C4-2B (cell line): ENCODE results near the gene PDLIM1.
"Not testable (repeated sequence)": the region's sequence is repeated elsewhere in the genome, so short reads cannot be mapped to it uniquely, and the experiment has no call there.

ENCODE experiments used
- H3K27ac ChIP-seq: fragments of 450-650 bp; 2 replicates; pipeline ENCODE4 v1.5.1; 2017
- ZFX ChIP-seq: fragments of 450-650 bp; IDR thresholded peaks from 2 replicates; pipeline ENCODE4 v1.6.1; 2017
- TF ChIP-seq, protein P1 (sequence below): fragments of 450-650 bp; conservative IDR thresholded peaks from 2 replicates; pipeline ENCODE4 v1.5.1; 2017; ENCODE audit warnings: mild to moderate bottlenecking

PDLIM1 gene

DNA sequence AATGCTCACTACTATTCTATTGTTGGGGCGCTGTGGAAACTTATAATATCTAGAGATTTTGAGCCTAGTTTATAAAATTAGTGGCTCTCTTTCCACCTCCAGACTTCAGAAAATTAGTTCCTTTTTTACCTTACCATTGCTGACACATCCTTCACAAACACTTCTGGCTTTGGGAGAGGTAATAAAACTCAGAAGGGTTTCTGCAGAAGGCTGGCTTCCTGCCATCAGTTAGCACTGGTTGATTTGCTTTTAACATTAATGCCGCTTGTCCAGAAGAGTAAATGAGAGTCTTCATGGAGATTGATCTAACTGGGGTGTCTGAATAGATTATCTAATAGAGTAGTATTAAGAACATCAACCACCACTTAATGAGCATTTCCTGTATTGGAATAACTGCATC lies 76.4 kb downstream of the PDLIM1 start:
- H3K27ac ChIP-seq: no peak overlapping the region
- TF ChIP-seq ZFX: no peak

DNA sequence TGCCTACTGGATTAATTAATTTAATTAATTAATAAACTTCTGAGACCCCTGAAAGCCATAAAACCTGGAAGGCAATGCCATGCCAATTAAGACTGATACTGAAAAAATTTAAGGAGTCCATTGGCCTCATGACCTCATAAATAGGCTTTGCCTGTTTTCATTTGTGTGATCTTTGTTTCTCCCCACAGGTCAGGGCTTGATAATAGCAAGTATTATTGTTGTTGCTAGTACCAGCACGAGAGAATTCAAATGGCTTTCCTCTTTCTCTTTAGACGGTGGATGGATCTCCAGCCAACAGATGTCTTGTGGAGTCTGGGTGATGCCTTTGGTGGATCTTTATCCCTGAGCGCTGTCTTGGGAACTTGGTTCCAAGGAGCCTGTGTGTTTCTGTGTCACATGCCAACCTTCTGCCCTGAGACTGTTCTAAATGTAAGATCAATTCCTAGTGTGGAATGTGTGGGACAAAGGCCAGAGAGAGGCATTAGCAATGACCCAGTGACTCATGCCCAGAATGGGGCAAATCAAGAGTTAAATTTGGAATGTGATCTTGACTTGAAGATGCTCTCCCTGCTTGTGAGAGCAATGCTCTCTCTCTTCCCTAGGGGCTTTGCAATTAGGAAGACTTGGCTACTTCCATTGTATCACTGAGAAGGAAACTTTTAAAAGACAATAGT lies 79.1 kb downstream of the PDLIM1 start:
- no peak overlapping the region for H3K27ac ChIP-seq
- TF ChIP-seq, protein P1, sequence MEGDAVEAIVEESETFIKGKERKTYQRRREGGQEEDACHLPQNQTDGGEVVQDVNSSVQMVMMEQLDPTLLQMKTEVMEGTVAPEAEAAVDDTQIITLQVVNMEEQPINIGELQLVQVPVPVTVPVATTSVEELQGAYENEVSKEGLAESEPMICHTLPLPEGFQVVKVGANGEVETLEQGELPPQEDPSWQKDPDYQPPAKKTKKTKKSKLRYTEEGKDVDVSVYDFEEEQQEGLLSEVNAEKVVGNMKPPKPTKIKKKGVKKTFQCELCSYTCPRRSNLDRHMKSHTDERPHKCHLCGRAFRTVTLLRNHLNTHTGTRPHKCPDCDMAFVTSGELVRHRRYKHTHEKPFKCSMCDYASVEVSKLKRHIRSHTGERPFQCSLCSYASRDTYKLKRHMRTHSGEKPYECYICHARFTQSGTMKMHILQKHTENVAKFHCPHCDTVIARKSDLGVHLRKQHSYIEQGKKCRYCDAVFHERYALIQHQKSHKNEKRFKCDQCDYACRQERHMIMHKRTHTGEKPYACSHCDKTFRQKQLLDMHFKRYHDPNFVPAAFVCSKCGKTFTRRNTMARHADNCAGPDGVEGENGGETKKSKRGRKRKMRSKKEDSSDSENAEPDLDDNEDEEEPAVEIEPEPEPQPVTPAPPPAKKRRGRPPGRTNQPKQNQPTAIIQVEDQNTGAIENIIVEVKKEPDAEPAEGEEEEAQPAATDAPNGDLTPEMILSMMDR: no peak
- TF ChIP-seq ZFX: no peak

DNA sequence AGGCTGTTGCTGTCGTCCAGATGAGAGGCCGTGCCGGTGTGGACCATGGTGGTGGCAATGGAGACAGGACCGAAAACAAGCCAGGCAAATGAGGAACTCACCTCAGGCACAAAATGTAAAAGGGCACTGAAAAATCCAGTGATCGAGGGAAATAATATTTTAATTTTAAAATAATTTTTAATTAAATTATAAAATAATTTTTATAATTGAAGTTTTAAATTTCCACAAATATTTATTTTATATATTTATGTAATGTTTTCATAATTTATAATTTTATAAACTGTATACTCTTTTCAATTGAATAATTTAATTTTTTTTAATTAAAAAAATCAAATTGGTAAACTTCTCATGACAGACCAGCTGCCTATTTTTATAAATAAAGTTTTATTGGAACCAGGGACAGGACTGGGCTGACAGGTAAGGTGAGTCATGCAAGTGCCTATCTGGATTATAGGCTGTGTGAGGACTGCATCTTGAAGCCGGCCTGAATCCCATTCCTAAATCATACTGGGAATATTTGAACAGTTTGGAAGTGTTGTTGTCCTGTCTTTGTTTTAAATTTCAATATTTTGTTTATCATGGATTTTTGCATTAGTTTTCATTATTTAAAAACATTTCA lies 81.2 kb downstream of the PDLIM1 start:
- H3K27ac ChIP-seq: no peak overlapping the region
- TF ChIP-seq ZFX: no peak
- TF ChIP-seq, protein P1: no peak

DNA sequence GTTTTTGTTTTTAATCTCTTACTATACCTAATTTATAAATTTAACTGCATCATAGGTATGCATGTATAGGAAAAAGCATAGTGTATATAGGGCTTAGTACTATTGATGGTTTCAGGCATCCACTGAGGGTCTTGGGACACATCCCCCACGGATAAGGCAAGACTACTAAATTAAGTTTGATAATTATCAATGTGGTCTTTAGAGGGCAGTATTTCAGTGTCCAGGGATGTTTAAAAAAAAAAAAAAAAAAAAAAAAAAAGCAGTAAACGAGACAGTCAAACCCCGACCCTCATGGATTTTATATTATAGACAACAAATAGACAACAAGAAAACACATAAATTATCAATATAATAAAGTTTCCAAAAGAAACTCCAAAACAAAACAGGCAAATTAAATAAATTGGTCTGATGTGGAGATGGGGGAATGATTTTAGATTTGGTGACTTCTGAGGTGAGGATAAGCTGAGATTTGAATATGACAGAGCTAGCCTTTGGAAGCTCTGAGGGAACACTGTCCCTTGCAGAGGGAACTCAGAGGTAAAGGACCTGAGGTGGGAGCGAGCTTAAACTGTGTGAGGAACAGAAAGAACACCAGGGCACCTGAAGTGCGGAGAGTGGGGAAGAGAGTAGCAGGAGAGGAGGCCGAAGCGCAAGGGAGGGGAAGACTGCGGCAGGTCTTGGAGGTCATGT lies 82.0 kb downstream of the PDLIM1 start:
- H3K27ac ChIP-seq: no peak overlapping the region
- TF ChIP-seq, protein P1: peak; percentile 69
- TF ChIP-seq ZFX: no peak

DNA sequence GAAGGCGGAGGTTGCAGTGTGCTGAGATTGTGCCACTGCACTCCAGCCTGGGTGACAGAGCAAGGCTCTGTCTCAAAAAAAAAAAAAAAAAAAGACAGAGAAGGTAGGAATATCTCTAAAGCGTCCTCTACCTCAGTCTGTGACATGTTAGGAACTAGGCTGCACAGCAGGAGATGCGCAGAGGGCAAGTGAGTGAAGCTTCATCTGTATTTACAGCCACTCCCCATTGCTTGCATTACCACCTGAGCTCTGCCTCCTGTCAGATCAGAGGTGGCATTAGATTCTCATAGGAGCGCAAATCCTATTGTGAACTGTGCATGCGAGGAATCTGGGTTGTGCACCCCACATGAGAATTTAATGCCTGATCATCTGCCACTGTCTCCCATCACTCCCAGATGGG lies 87.9 kb downstream of the PDLIM1 start:
- not testable (repeated sequence) for H3K27ac ChIP-seq

DNA sequence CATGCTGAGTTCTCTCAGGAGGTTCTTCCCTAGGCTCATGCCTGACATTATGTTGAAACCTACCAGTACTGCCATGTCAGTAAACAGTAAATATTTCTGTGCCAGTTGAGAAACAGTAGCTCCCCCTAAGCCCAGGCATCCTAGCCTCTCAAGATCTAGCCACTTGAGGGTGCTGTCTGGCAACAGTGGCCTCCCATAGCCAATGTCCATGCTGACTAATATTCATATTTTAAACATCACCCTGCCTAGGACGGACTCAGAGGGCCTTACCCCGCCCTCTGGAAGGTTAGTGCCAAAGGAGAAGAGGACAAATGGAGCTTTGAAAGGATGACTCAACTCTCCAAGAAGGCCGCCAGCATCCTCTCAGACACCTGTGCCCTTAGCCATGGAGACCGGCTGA lies 89.1 kb downstream of the PDLIM1 start:
- no peak overlapping the region for H3K27ac ChIP-seq
- no peak for TF ChIP-seq ZFX
- TF ChIP-seq, protein P1: no peak

DNA sequence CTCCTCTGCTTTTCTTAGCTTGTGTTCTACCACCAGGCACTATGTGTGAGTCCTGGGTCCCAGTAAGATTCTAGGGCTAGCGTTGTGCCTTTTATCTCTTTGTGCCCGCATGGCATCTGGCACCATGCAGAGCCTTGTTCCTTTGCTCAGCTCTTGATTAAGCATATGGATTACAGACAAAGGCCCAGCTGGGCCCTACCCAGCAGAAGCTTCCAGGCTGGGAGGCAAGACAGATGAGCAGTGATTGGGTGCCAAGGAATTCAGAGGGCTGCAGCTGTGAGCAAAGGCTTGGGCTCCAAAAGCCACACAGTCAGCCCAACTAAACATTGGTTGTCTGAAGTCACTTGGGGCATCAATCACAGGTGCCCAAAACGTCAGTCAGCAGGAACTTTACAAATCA lies 94.8 kb downstream of the PDLIM1 start:
- no peak for TF ChIP-seq ZFX
- TF ChIP-seq, protein P1: no peak
- H3K27ac ChIP-seq: no peak overlapping the region

DNA sequence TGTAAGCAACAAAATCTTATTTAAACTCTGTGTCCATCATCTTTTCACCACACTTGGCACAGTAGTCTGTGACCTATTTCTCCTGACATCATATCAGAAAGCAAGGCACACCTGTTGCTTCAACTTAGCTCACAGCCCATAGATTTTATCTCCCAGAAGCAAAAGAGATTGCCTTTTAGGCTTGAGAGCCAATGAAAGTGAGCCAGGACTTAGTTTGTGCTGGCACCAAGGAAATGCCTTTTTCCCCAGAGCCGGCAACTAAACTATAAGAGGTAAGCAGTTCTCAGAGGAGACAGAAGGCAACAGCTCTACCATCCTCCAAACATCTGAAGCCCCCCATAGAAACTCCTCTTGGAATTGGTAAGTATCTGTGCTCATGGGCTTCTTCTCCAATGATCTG lies 96.9 kb downstream of the PDLIM1 start, which contains the start of gene ACSM6:
ACSM6 (plus strand) TSS at position 295 of the 400 bp plus-strand sequence. CDS start 248 bp downstream, outside the sequence.
- TF ChIP-seq, protein P1: no peak
- no peak for TF ChIP-seq ZFX
- H3K27ac ChIP-seq: no peak within 1 kb of the TSS
